AG10803 (cell line): Measurements from ENCODE around the gene SCP2D1.

Experiments used
- DNase-seq: peaks from one replicate; pipeline ENCODE4 v3.0.0; 2010; ENCODE audit warnings: low read depth
- H3K4me3 ChIP-seq: 2 replicates; pipeline ENCODE4 v1.5.1; 2011; ENCODE audit warnings: mild to moderate bottlenecking, low read length, control low read depth
- CTCF ChIP-seq: conservative IDR thresholded peaks from 2 replicates; pipeline ENCODE4 v1.5.1; 2011; ENCODE audit warnings: mild to moderate bottlenecking, low read length, control low read depth, inconsistent platforms

Gene SCP2D1

DNA sequence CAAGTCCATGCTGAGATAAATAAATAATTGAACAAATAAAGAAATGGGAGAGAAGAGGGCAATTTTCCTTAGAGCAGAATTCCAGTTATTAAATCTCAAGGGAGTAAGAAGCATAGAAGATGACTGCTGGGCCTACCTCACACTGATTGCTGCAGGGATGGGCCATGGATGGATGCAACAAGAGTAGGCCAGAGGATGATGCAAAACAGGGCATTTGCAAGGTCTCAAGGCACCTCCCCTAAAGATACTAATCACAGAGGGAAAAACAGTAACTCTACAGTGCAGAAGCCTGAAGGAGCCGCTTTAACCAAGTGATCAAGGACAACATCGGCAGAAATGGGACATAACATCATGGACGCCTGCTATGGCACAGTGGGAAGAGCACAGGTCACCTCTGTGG is 1.7 kb upstream of the SCP2D1 start:
- H3K4me3 ChIP-seq: no peak overlapping the region
- no peak for TF ChIP-seq CTCF
- no peak for DNase-seq

DNA sequence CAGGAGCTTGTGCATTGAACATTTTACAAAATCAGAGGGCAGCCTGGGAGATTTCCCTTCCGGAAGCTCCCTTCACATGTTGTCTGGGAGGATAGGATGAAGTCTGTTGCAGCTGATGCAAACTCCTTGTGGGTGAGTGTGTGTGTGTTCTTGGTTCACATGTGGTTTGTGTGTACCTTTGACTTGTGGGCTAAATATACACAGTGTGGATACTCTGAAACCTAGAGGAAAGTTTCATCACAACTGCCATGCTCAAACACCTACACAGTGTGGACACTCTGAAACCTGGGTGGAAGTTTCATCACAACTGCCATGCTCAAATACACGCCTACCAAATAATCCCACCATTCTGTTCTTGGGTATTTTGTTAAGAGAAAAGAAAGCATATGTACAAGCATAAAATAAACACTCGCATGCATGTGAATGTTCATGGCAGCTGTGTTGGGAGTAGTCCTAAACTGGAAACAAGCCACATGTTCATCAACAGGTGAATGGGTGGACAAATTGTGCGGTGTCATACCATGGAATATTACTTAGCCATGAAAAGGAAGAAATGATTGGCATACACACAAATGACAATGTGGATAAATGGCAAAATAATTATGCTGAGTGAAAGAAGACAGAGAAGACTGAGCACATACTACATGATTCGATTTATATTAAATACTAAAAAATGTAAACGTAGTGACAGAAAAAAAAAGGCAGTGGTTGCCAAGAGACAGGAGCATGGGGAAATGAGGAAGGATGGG is 1.8 kb downstream of the SCP2D1 start:
- TF ChIP-seq CTCF: no peak
- DNase-seq: no peak
- no peak overlapping the region for H3K4me3 ChIP-seq

DNA sequence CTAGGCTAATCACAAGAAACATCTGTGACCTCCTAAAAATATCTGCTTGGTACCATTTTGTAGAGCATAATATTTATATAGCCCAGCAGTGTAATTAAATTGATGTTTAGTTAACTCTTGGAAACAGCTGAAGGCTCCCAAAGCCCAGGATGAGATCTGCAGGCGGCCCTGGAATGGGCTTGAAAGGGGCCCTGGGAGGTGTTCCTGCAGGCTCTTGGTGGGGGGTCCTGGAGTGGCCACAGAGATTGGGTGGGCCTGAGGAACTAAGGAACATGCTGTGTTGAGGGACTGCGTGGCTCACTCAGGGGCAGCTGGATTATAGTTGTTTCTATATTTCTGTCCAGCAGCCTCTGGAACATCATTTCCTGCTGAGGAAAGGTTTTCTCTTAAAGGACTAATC is 9.2 kb downstream of the SCP2D1 start:
- no peak overlapping the region for H3K4me3 ChIP-seq
- DNase-seq: no peak
- TF ChIP-seq CTCF: no peak

DNA sequence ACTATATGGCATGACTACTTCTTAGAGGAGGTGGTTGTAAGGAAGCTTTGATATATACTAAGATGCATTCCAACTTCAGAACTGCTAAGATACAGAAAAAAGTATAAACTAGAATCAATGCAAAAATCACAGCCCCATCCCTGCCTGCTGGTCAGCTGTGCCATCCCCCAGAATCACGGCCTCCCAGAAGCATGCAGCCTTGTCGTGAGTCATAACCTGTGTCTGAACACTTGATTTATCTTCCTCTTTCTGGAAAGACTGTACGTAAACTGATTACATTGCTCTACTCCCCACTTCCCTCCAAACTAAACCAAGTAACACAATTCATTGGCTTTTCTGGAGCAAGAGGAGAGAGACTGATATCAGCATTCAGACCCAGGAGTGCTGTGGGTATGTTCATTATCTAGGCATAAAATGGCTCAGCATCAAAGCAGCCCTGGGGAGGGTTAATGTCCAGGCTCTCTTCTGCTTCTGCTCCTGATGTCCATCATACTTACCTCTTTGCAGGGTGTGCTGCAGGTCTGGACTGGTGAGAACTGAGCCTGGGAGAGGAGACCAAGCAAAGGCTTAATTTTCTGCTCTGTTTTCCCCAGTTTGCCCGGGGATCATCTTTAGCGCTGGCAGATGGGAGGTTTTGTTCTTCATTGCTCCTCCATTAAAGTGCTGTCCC is 18.4 kb downstream of the SCP2D1 start:
- peak; percentile 23 for DNase-seq
- TF ChIP-seq CTCF: no peak
- H3K4me3 ChIP-seq: no peak overlapping the region

GRCh38 chr20:18832546-18833200 is 19.1 kb downstream of the SCP2D1 start:
- DNase-seq: no peak
- TF ChIP-seq CTCF: no peak
- no peak overlapping the region for H3K4me3 ChIP-seq

- no peak for TF ChIP-seq CTCF
- no peak overlapping the region for H3K4me3 ChIP-seq
- DNase-seq: no peak
These were observed 22.1 kb downstream of the SCP2D1 start for GRCh38 chr20:18835466-18836256.
